Measurements from ENCODE around the gene CCNY.

Gene CCNY

DNA sequence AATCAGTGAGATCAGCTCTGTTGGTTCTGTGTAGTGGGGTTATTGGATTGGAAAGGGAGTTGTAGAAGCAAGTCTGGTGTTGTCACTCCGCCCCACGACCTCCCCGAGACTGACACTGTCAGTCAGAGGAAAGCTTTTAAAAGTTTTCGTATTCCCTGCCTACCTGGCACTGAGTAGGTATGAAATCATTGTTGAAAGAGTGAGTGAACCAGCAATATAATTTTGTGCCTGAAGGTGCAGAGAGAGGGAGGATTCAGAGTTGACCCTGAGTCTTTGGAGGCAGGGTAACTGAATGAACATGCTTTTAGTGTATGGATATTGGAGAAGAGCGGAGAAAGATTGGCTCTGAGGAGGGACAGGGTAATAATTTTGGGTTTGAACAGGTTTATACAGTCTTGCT, 27.3 kb downstream of the CCNY start:
- Histone ChIP-seq H3K9me3 (ENCODE audit: insufficient read depth, low read depth, low read length) (no peaks in the 10 kb centered on the region), H3F3A (ENCODE audit: low read depth) (peaks cover 3% of the 10 kb centered on the region; the same call in 1 of the 2 replicates), H3K27me3 (ENCODE audit: insufficient read depth, low read length, poor library complexity, severe bottlenecking) (no peaks in the 10 kb centered on the region), H3K9me2 (replicated peaks; ENCODE audit: low read depth, low read length) (no peaks in the 10 kb centered on the region), H4K20me1 (ENCODE audit: insufficient read depth, low read length, poor library complexity, severe bottlenecking) (peaks cover 47% of the 10 kb centered on the region), H2AFZ (ENCODE audit: low read length) (no peak overlapping the region), H3K79me2 (ENCODE audit: insufficient read depth, low read length) (peaks cover 99% of the 10 kb centered on the region), H3K4me2 (ENCODE audit: low read depth, low read length, poor library complexity, severe bottlenecking) (no peak overlapping the region), H3K36me3 (ENCODE audit: insufficient read depth, low read length) (no peaks in the 10 kb centered on the region), H3K9ac (ENCODE audit: low read depth, low read length, poor library complexity, severe bottlenecking) (no peak overlapping the region), H3K4me3 (ENCODE audit: low read length, poor library complexity, severe bottlenecking) (no peak overlapping the region), H3K4me1 (ENCODE audit: insufficient read depth, low read length, poor library complexity, severe bottlenecking) (peaks cover 22% of the 10 kb centered on the region)
- TF ChIP-seq CTCF (conservative IDR thresholded peaks at IDR 0.05; ENCODE audit: low read length) (no peak), EZH2phosphoT487 (IDR thresholded peaks at IDR 0.05; ENCODE audit: borderline replicate concordance) (no peak)

DNA sequence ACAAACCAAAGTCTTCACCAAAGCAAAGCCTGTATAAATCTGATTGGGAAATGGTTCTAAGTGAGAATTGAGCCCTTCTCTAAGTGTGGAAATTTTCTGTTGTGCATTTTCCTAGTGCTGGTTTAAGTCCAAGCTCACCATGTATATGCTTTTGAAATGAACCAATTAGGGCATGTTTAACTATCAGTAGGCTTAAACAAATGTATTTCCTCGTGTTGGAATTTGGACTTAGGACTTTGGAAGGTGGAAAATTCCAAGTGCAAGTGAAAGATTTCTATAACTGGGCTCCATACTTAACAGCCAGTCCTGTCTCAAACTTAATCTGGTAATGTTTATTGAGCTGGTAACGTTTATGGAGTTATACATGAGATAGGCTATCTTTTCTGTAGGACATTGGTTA, 28.5 kb downstream of the CCNY start:
- H3K4me1 ChIP-seq (ENCODE audit: insufficient read depth, low read length, poor library complexity, severe bottlenecking): peaks cover 30% of the 10 kb centered on the region

DNA sequence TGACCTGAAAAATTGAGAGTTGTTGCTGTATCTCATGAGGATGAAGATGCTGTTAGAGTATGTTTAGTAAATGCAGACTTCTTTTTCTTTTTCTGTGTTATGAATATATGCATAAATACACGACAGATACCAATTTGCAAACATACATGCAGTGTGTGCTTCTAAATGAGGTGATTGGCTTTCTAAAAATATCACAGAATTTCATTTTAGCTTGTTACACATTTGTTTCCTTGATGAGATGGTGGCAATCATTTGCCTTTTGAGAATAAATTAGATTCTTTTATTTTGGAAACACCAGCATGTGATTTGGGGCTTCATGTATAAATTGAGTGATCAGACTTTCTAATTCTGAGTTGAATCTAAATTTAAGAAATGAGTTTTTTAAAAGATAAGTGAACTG, 29.7 kb downstream of the CCNY start:
- peaks cover 4% of the 10 kb centered on the region; the same call in 1 of the 2 replicates for H3F3A ChIP-seq (ENCODE audit: low read depth)
- no peaks in the 10 kb centered on the region for H3K9me2 ChIP-seq (replicated peaks; ENCODE audit: low read depth, low read length)
- no peak overlapping the region for H3K9ac ChIP-seq (ENCODE audit: low read depth, low read length, poor library complexity, severe bottlenecking)
- TF ChIP-seq EZH2phosphoT487 (IDR thresholded peaks at IDR 0.05; ENCODE audit: borderline replicate concordance) (no peak), CTCF (conservative IDR thresholded peaks at IDR 0.05; ENCODE audit: low read length) (no peak)
- no peak overlapping the region for H3K4me3 ChIP-seq (ENCODE audit: low read length, poor library complexity, severe bottlenecking)
- peaks cover 33% of the 10 kb centered on the region for H3K4me1 ChIP-seq (ENCODE audit: insufficient read depth, low read length, poor library complexity, severe bottlenecking)
- H3K36me3 ChIP-seq (ENCODE audit: insufficient read depth, low read length): no peaks in the 10 kb centered on the region
- no peak overlapping the region for H3K4me2 ChIP-seq (ENCODE audit: low read depth, low read length, poor library complexity, severe bottlenecking)
- no peaks in the 10 kb centered on the region for H3K27me3 ChIP-seq (ENCODE audit: insufficient read depth, low read length, poor library complexity, severe bottlenecking)
- peaks cover 56% of the 10 kb centered on the region for H4K20me1 ChIP-seq (ENCODE audit: insufficient read depth, low read length, poor library complexity, severe bottlenecking)
- H3K9me3 ChIP-seq (ENCODE audit: insufficient read depth, low read depth, low read length): no peaks in the 10 kb centered on the region
- H2AFZ ChIP-seq (ENCODE audit: low read length): no peak overlapping the region
- H3K79me2 ChIP-seq (ENCODE audit: insufficient read depth, low read length): peaks cover 100% of the 10 kb centered on the region

More for the DNA sequence above, 28.5 kb downstream of the CCNY start:
- TF ChIP-seq EZH2phosphoT487 (IDR thresholded peaks at IDR 0.05; ENCODE audit: borderline replicate concordance): no peak
- no peak for TF ChIP-seq CTCF (conservative IDR thresholded peaks at IDR 0.05; ENCODE audit: low read length)
- H3K27me3 ChIP-seq (ENCODE audit: insufficient read depth, low read length, poor library complexity, severe bottlenecking): no peaks in the 10 kb centered on the region
- H3K79me2 ChIP-seq (ENCODE audit: insufficient read depth, low read length): peaks cover 99% of the 10 kb centered on the region
- no peaks in the 10 kb centered on the region for H3K9me3 ChIP-seq (ENCODE audit: insufficient read depth, low read depth, low read length)
- no peak overlapping the region for H3K9ac ChIP-seq (ENCODE audit: low read depth, low read length, poor library complexity, severe bottlenecking)
- H3K4me3 ChIP-seq (ENCODE audit: low read length, poor library complexity, severe bottlenecking): no peak overlapping the region
- no peak overlapping the region for H3K4me2 ChIP-seq (ENCODE audit: low read depth, low read length, poor library complexity, severe bottlenecking)
- H3K36me3 ChIP-seq (ENCODE audit: insufficient read depth, low read length): no peaks in the 10 kb centered on the region
- H3K9me2 ChIP-seq (replicated peaks; ENCODE audit: low read depth, low read length): no peaks in the 10 kb centered on the region
- no peak overlapping the region for H2AFZ ChIP-seq (ENCODE audit: low read length)
- peaks cover 57% of the 10 kb centered on the region for H4K20me1 ChIP-seq (ENCODE audit: insufficient read depth, low read length, poor library complexity, severe bottlenecking)
- peaks cover 4% of the 10 kb centered on the region; the same call in 1 of the 2 replicates for H3F3A ChIP-seq (ENCODE audit: low read depth)

All from Loucy (cell line).